NCI-H1417 (cell line): ENCODE measurements around the gene FRK.
A peak's percentile ranks its signal among the peaks of the same experiment; 100 is the strongest.
"Not testable (repeated sequence)": the region's sequence is repeated elsewhere in the genome, so short reads cannot be mapped to it uniquely, and the experiment has no call there.

Experiments used
- DNase-seq, 3 experiments: peaks; one replicate each; lab custom pipeline; 2025; lab: John Stamatoyannopoulos, UW

FRK gene

DNA sequence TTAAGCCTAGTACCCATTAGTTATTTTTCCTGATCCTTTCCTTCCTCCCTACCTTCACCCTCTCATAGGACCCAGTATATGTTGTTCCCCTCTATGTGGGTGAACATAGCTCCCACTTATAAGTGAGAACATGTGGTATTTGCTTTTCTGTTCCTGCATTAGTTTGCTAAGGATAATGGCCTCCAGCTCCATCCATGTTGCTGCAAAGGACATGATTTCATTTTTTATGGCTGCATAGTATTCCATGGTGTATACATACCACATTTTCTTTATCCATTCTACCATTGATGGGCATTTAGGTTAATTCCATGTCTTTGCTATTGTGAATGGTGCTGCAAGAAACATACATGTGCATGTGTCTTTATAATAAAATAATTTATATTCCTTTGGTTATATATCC lies 115.9 kb downstream of the FRK start:
- DNase-seq = not testable (repeated sequence)

DNA sequence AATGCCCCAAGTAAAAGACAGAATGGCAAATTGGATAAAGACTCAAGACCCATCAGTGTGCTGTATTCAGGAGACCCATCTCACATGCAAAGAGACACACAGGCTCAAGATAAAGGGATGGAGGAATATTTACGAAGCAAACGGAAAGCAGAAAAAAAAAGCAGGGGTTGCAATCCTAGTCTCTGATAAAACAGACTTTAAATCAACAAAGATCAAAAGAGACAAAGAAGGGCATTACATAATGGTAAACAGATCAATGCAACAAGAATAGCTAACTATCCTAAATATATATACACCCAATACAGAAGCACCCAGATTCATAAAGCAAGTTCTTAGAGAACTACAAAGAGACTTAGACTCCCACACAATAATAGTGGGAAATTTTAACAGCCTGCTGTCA lies 123.2 kb downstream of the FRK start:
- DNase-seq = not testable (repeated sequence)

- DNase-seq = no peak
These were observed 125.3 kb downstream of the FRK start for GRCh38 chr6:115935361-115935760.

DNA sequence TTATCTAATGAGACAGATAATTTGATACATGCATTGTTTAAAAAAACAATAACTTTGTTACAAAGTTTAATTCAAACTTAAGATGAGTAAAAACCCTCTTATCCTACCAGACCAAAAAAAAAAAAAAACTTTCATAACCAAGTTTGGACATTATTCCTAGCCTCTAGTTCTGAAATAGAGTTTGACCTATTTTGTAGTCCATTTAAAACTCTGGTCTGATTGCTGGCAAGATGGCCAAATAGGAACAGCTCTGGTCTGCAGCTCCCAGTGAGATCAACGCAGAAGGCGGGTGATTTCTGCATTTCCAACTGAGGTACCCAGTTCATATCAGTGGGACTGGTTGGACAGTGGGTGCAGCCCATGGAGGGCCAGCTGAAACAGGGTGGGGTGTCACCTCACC lies 125.9 kb downstream of the FRK start:
- DNase-seq = no peak

DNA sequence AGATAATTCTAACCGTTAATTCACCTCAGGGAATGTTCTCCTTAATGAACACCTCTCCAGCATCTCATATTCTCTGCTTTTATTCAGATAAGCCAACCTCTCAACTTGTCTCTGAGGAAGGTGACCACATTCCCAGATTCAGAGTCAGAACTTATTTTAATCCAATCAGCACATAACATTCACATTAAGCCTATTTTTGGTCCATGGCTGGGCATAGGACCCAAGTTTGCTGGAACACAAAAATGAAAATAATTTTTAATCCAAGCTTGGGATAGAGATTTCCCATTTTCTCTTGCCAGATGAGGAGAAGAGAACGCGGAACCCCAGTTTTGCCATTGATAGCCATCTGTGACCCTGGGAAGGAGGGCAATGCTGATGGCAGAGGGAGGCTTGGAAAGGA lies 126.5 kb downstream of the FRK start:
- no peak for DNase-seq

GRCh38 chr6:115932481-115932880 lies 128.2 kb downstream of the FRK start:
- peak in 1 of 3 experiments; percentile 9 for DNase-seq

GRCh38 chr6:115928000-115928399 lies 132.7 kb downstream of the FRK start:
- DNase-seq = not testable (repeated sequence)

DNA sequence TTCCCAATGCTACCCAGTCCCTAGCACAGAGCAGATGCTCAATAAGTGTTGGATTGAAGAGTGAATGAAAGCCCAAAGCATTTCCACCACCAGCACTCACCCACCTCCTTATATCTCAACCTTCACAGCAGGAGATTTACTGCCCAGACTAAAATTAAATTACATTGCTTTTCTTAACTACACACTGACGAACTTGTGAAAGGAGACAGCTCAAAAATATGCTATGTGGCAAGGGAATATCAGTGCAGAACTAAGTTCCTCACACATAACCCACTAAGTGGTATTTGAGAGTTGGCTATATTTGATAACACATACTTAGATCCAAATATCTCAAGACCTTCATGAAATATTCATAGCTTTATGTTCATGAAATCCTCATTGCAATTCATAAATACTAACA lies 137.7 kb downstream of the FRK start:
- no peak for DNase-seq

DNA sequence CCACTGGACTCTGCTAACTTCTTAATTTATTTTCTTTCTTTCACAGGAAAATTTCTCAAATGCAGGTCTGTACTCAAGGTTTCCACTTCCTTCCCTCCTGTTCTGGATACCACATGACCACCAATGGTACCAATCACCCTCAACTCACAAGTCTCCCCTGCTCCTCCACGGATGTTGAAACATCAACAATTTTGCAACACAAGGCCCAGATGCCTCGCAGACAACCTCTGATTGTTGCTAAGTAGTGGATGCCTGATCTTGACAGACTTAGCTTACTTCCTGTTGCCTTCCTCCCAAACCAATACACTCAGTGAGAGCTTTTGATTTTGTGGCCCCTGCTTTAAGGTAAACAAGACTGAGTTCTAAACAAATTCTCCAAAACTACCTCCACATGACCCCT lies 146.6 kb downstream of the FRK start:
- no peak for DNase-seq

- peak in 2 of 3 experiments; percentile 10 to 32 for DNase-seq
These were observed 150.7 kb downstream of the FRK start for GRCh38 chr6:115909923-115910546.

GRCh38 chr6:115908906-115909559 lies 151.7 kb downstream of the FRK start:
- DNase-seq = peak in 2 of 3 experiments; percentile 18 to 76

DNA sequence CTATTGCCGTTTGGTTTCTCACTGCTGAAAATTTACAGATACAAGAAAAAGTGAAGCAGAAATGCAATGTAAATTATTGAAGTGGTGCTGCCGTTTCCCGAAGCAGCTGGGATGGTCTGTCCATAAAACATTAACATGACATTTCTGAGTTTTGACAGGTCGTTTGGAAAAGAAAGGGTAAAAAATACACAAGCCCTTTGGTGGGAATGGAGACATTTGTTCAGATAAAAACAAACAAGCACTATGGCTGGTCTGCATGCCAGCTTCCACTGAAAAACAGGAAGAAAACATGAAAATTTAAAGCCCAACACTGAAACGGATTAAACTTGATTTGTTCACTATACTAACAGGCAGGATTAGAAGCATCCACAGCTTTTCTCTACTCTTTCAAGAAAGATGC lies 155.2 kb downstream of the FRK start:
- peak in 1 of 3 experiments; percentile 46 for DNase-seq

- no peak for DNase-seq
These were observed 158.3 kb downstream of the FRK start for GRCh38 chr6:115902436-115902835.

DNA sequence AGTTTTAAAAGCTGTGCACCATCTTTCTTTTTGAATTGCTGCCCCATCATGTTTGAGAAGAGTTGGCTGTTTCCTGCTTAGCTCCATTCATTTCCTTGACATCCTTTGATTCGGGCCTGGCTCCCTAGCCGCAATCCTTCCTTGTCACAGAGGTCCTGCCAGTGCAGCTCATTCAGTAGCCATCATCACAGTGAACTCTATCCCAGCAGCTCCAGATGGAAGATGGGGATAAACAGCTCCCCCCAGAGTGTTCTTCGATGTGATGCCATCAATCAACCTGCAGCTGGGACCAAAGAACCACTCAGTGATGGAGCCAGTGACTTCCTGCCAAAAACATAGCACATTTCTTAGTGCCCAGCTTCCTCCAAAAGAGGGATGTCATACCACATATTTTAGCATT lies 158.8 kb downstream of the FRK start:
- no peak for DNase-seq

DNA sequence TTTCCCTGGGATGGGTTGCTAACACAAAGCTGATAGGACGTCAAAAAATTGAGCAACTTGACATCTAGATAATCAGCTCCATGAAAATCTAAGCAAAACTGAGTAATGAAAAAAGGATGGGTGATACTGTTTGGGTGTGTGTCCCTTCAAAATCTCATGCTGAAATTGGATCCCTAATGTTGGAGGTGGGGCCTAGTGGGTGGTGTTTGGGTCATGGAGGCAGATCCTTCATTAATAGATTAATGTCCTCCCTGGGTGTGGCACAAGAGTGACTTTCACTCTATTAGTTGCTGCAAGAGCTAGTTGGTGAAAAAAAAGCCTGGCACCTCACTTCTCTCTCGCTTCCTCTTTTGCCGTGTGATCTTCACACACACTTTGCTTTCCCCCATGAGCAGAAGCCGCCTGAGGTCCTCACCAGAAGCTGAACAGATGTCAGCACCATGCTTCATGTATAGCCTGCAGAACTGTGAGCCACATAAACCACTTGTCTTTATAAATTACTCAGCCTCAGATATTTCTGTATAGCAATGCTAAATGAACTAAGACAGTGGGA lies 160.9 kb downstream of the FRK start:
- no peak for DNase-seq

DNA sequence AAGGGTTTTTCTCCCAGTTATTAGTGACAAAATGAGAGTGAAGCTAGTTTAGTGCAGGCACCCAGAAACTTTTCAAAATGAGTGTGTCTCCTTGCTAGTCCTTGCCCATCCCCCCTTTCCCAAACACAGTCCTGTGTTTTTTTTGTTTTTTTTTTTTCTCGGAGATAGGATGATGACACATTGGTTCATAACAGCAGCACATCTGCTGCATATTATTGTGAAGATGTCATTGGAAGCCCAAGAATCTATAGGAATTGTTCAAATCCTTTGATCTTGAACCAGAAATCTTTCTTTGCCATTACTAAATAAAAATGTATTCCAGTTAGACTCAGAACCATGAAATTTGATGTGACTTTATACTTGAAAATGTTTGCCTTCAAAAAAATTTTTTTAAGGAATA lies 162.4 kb downstream of the FRK start:
- no peak for DNase-seq

DNA sequence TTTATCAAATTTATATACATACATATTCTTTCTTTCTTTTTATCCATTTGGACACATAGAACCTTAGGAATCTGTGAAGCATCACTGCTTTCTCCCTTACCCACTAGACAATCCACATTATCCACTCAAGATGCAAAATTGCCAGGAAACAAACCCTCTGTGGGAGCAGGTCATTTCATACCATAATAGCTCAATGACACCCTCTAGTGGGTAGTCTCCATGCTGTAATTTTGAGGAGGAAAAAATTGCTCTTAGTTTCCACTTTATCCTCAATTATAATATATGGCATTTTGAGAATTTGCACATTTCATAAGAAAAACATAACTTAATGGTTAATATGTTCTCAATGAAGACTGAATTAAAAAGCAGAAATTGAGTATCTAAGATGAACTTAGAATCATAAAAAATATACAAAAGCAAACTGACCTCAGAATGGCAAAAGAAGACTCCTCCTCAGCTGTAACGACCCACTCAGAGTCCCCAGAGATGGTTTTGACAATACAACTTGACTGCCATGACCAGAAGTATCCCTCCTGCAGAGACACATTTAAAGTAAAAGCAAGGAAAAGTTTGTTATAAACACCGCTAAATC lies 164.1 kb downstream of the FRK start:
- peak; percentile 22 to 78 (median 30) for DNase-seq

- no peak for DNase-seq
These were observed 166.2 kb downstream of the FRK start for GRCh38 chr6:115894426-115894992.

- no peak for DNase-seq
These were observed 168.9 kb downstream of the FRK start for GRCh38 chr6:115891750-115892149.

- DNase-seq = no peak
These were observed 169.5 kb downstream of the FRK start for GRCh38 chr6:115891111-115891669.

- DNase-seq = no peak
These were observed 170.5 kb downstream of the FRK start for GRCh38 chr6:115890238-115890637.

DNA sequence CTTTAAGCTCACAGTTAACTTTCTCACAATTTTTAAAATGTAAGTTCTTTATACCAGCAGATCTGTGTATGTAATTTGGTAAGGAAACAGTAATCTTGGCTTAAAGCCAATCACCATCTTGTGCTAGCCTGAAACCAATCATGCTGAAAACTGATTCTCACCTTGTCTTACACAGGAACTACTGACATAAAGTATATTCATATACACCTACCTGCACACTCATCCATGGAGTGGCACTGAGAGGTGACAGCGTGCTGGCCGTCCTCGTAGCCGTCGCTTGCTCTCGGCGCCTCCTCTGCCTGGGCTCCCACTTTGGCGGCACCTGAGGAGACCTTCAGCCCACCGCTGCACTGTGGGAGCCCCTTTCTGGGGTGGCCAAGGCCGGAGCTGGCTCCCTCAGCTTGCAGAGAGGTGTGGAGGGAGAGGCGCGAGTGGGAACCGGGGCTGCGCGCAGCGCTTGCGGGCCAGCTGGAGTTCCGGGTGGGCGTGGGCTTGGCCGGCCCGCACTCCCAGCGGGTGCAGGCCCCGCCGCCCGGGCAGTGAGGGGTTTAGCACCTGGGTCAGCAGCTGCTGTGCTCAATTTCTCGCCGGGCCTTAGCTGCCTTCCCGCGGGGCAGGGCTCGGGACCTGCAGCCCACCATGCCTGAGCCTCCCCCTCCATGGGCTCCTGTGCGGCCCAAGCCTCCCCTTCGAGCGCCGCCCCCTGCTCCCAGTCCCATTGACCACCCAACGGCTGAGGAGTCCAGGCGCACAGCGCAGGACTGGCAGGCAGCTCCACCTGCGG lies 171.8 kb downstream of the FRK start:
- not testable (repeated sequence) for DNase-seq
